A172 (cell line): ENCODE data around the gene PTPRG. TPM values are rescaled to one million over a fixed set of nuclear protein-coding genes. Genes with fewer than 3 reads are reported as not detected.

Source experiments
- DNase-seq: peaks from one replicate; pipeline ENCODE4 v3.0.0-alpha.2; 2015; ENCODE audit warnings: low spot score
- total RNA-seq: library from RNA; depleted of rRNA; stranded (reverse); fragments of >200 nt; shearing (Covaris generic); gene quantifications from 2 replicates; pipeline ENCODE4 v1.2.3, GENCODE V29; 2014

Gene PTPRG
- total RNA-seq, 1 experiment from 2014 or later: 7.3 TPM

- no peak for DNase-seq
Measured at GRCh38 chr3:62149962-62150361, 588.6 kb downstream of the PTPRG start.

GRCh38 chr3:62151591-62151990 is 590.2 kb downstream of the PTPRG start:
- DNase-seq: no peak

GRCh38 chr3:62153231-62153630 is 591.9 kb downstream of the PTPRG start:
- no peak for DNase-seq

- no peak for DNase-seq
Measured at GRCh38 chr3:62154457-62155148, 593.2 kb downstream of the PTPRG start.

GRCh38 chr3:62159056-62159708 is 597.8 kb downstream of the PTPRG start:
- no peak for DNase-seq

GRCh38 chr3:62159709-62160092 is 598.3 kb downstream of the PTPRG start:
- no peak for DNase-seq

- DNase-seq: peak; percentile 14
Measured at GRCh38 chr3:62161371-62161770, 600.0 kb downstream of the PTPRG start.

- DNase-seq: no peak
Measured at GRCh38 chr3:62164196-62164595, 602.8 kb downstream of the PTPRG start.

- DNase-seq: no peak
Measured at GRCh38 chr3:62164746-62165145, 603.4 kb downstream of the PTPRG start.

GRCh38 chr3:62167566-62168262 is 606.3 kb downstream of the PTPRG start:
- DNase-seq: peak; percentile 14

- no peak for DNase-seq
Measured at GRCh38 chr3:62168356-62168755, 607.0 kb downstream of the PTPRG start.

GRCh38 chr3:62169906-62170660 is 608.7 kb downstream of the PTPRG start:
- peak; percentile 13 for DNase-seq

- DNase-seq: no peak
Measured at GRCh38 chr3:62171789-62172188, 610.4 kb downstream of the PTPRG start.

GRCh38 chr3:62172199-62172598 is 610.8 kb downstream of the PTPRG start:
- DNase-seq: no peak

GRCh38 chr3:62173939-62174515 is 612.7 kb downstream of the PTPRG start:
- no peak for DNase-seq

- DNase-seq: no peak
Measured at GRCh38 chr3:62175161-62175560, 613.8 kb downstream of the PTPRG start.

GRCh38 chr3:62178032-62178431 is 616.7 kb downstream of the PTPRG start:
- DNase-seq: no peak

- DNase-seq: no peak
Measured at GRCh38 chr3:62178739-62179600, 617.6 kb downstream of the PTPRG start.

GRCh38 chr3:62180514-62180913 is 619.1 kb downstream of the PTPRG start:
- DNase-seq: no peak

GRCh38 chr3:62183087-62183486 is 621.7 kb downstream of the PTPRG start:
- no peak for DNase-seq

- no peak for DNase-seq
Measured at GRCh38 chr3:62183969-62184368, 622.6 kb downstream of the PTPRG start.
